Endothelial cell of hepatic sinusoid (primary cell): ENCODE results near the gene DUSP2.
"Not testable (repeated sequence)": the region's sequence is repeated elsewhere in the genome, so short reads cannot be mapped to it uniquely, and the experiment has no call there.

Source experiments
- in situ Hi-C: cut with HindIII; loops from 2 replicates; pipeline ENCODE4 v1.10.0; 2017; ENCODE audit warnings: low sequenced_read_pairs

Gene DUSP2

GRCh38 chr2:96150007-96150640, 4.9 kb upstream of the DUSP2 start:
- in situ Hi-C loops = no loop called here

- in situ Hi-C loops = no loop called here
Observed at GRCh38 chr2:96148410-96149217, 3.4 kb upstream of the DUSP2 start.

- in situ Hi-C loops = no loop called here
Observed at GRCh38 chr2:96147593-96148201, 2.5 kb upstream of the DUSP2 start.

GRCh38 chr2:96146881-96147592, 1.8 kb upstream of the DUSP2 start:
- in situ Hi-C loops = no loop called here

- in situ Hi-C loops = no loop called here
Observed at GRCh38 chr2:96146153-96146880, 1.1 kb upstream of the DUSP2 start.

GRCh38 chr2:96145848-96146152, 560 bp upstream of the DUSP2 start:
- in situ Hi-C loops = no loop called here

- in situ Hi-C loops = no loop called here
Observed at GRCh38 chr2:96144481-96145035, 682 bp downstream of the DUSP2 start.

- in situ Hi-C loops = no loop called here
Observed at GRCh38 chr2:96143848-96144480, 1.3 kb downstream of the DUSP2 start.

GRCh38 chr2:96143231-96143847, 1.9 kb downstream of the DUSP2 start:
- in situ Hi-C loops = no loop called here

- in situ Hi-C loops = no loop called here
Observed at GRCh38 chr2:96142217-96143113, 2.8 kb downstream of the DUSP2 start.

- in situ Hi-C loops = not testable (repeated sequence)
Observed at GRCh38 chr2:96141624-96141967, 3.6 kb downstream of the DUSP2 start.

GRCh38 chr2:96140941-96141623, 4.2 kb downstream of the DUSP2 start:
- in situ Hi-C loops = no loop called here

- in situ Hi-C loops = no loop called here
Observed at GRCh38 chr2:96139181-96139758, 6.0 kb downstream of the DUSP2 start.

GRCh38 chr2:96138179-96139145, 6.8 kb downstream of the DUSP2 start, which contains the start of gene ASTL:
Gene ASTL (minus strand): TSS chr2:96138502. CDS start chr2:96138436, 66 bp downstream.
- in situ Hi-C loops = no loop called here

- in situ Hi-C loops = no loop called here
Observed at GRCh38 chr2:96137321-96138178, 7.7 kb downstream of the DUSP2 start.
